Prostate gland (tissue), 2 donors: Measurements from ENCODE around the gene DCLK2. TPM values are rescaled to one million over a fixed set of nuclear protein-coding genes. Genes with fewer than 3 reads are reported as not detected.
A peak's percentile ranks its signal among the peaks of the same experiment; 100 is the strongest.

Experiments
- DNase-seq: peaks from one replicate; pipeline ENCODE4 v3.0.0-alpha.2; 2019; ENCODE audit warnings: low spot score
- H3K27ac ChIP-seq, 2 donors: fragments of 200-600 bp; sonication (generic); 2 replicates each; pipeline ENCODE4 v1.5.1; 2017 to 2019
- H3K27me3 ChIP-seq: fragments of 200-600 bp; sonication (generic); replicated peaks from 2 replicates; pipeline ENCODE4 v1.5.1; 2019; ENCODE audit not compliant: insufficient read depth
- H3K36me3 ChIP-seq, 2 donors: fragments of 200-600 bp; sonication (generic); 1 replicate in 1 of 2; 2 replicates in 1 of 2; pipeline versions ENCODE4 v1.5.1 to v1.8.1; 2017 to 2019
- H3K4me1 ChIP-seq: fragments of 200-600 bp; sonication (generic); replicated peaks from 2 replicates; pipeline ENCODE4 v1.5.1; 2019
- H3K4me3 ChIP-seq, 2 donors: fragments of 200-600 bp; sonication (generic); 2 replicates each; pipeline ENCODE4 v1.5.1; 2017 to 2019
- H3K9me3 ChIP-seq: fragments of 200-600 bp; sonication (generic); 2 replicates; pipeline ENCODE4 v1.5.1; 2017
- POLR2A ChIP-seq: fragments of 450-650 bp; IDR thresholded peaks from one replicate; pipeline ENCODE4 v1.6.1; 2016; ENCODE audit warnings: antibody characterized with exemption, mild to moderate bottlenecking
- POLR2AphosphoS5 ChIP-seq: sonication (generic); formaldehyde crosslinking; IDR thresholded peaks from one replicate; pipeline ENCODE4 v1.6.1; 2017; ENCODE audit warnings: antibody characterized with exemption
- WGBS: methylation state at CpG from one replicate; pipeline ENCODE4 v1.1.5; 2018; 5-methylcytosine and 5-hydroxymethylcytosine counted together
- intact Hi-C: fragments of 100-400 bp; cut with DNase I; formaldehyde crosslinking; loops from one replicate; pipeline ENCODE4 v1.14.2; 2022
- total RNA-seq, 2 donors: library from RNA; depleted of rRNA; stranded (reverse); fragments of >200 nt; gene quantifications; one replicate each; pipeline ENCODE4 v1.1.0, GENCODE V29; 2016
- TF ChIP-seq, protein P1 (sequence below), 4 experiments: fragments of 200-600 bp in 2 of 4; fragments of 450-650 bp in 2 of 4; sonication (generic) in 2 of 4; IDR thresholded peaks; 1 replicate in 3 of 4; 2 replicates in 1 of 4; pipeline ENCODE4 v1.5.1; 2016 to 2019; ENCODE audit warnings: antibody characterized with exemption in 4 of 4, mild to moderate bottlenecking in 2 of 4, moderate library complexity in 2 of 4

The DCLK2 gene
- total RNA-seq, 2 donors from 2014 or later = 3.3 to 18.6 TPM

DNA sequence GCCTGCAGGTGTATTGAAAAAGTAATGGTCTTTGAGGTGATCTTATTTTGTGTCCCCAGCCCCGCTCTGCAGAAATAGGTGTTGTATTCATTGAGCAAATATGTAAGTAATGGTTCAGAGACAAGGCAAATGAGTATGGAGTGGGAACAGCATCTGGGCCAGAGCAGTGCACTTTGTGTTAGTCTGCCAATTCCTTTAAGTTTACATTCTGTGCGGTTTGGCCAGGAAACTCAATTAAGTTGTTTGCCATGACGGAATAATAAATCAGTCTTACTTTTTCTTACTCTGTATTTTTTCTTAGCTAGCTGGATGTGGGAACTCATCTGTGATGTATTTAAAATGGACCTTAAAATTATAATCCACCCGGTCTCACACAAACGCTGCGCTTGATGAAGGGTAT, 12.6 kb downstream of the DCLK2 start:
- peak; percentile 45 for DNase-seq
- Histone ChIP-seq H3K4me1 (no peaks in the 10 kb centered on the region), H3K9me3 (no peaks in the 10 kb centered on the region), H3K27ac (no peak overlapping the region), H3K36me3 (no peaks in the 10 kb centered on the region), H3K27me3 (no peaks in the 10 kb centered on the region), H3K4me3 (no peak overlapping the region)
- TF ChIP-seq, protein P1, sequence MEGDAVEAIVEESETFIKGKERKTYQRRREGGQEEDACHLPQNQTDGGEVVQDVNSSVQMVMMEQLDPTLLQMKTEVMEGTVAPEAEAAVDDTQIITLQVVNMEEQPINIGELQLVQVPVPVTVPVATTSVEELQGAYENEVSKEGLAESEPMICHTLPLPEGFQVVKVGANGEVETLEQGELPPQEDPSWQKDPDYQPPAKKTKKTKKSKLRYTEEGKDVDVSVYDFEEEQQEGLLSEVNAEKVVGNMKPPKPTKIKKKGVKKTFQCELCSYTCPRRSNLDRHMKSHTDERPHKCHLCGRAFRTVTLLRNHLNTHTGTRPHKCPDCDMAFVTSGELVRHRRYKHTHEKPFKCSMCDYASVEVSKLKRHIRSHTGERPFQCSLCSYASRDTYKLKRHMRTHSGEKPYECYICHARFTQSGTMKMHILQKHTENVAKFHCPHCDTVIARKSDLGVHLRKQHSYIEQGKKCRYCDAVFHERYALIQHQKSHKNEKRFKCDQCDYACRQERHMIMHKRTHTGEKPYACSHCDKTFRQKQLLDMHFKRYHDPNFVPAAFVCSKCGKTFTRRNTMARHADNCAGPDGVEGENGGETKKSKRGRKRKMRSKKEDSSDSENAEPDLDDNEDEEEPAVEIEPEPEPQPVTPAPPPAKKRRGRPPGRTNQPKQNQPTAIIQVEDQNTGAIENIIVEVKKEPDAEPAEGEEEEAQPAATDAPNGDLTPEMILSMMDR (IDR thresholded peaks at IDR 0.05) = no peak
- TF ChIP-seq POLR2AphosphoS5 = peak; percentile 40
- intact Hi-C loops = no loop called here
- WGBS = 48% methylated on average over 6 of the region's 6 CpGs

DNA sequence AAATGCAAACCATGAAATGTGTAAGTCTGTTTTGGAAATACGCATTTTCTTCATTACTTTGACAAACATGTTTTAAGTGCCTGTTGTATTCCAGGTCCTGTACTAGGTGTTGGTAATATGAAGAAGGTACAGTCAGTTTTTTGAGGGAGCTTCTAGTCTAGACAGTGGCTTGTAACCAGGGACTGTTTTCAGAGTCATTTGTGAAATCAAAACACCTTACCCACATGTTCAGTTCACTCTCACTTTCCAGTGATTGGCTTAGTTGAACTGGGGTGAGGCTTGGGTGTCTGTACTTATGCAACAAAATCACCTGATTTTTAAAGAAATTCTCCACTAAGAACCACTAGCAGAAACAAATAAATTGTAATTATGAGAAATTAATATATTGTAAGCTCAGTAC, 16.4 kb downstream of the DCLK2 start:
- 100% methylated on average over 1 of the region's 1 CpG for WGBS
- intact Hi-C loops = no loop called here
- no peaks in the 10 kb centered on the region for H3K27me3 ChIP-seq

DNA sequence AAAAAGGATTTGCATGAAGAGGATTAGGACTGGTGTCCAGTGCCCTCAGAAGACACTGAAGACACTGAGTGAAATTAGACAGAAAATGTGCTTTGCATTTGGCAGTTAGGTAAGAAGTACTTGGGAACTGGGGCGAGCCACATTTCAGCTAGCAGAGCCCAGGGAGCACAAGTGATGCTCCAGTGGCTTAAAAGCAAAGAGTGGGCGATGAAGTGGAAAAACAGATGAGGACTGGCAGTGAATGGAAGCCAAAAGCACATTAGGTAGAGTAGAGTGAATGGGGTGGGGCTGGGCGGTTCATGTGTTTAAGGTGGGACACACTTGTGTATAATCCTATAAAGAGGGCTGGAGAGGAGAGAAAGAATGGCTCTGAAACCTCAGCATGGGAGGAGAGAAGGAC, 18.4 kb downstream of the DCLK2 start:
- intact Hi-C loops = no loop called here
- 91% methylated on average over 3 of the region's 3 CpGs for WGBS

More for the DNA sequence above, 16.4 kb downstream of the DCLK2 start:
- TF ChIP-seq POLR2AphosphoS5 = no peak
- Histone ChIP-seq H3K4me1 (no peaks in the 10 kb centered on the region), H3K27ac (no peak overlapping the region), H3K36me3 (no peaks in the 10 kb centered on the region), H3K9me3 (no peaks in the 10 kb centered on the region), H3K4me3 (no peak overlapping the region)
- no peak for DNase-seq

DNA sequence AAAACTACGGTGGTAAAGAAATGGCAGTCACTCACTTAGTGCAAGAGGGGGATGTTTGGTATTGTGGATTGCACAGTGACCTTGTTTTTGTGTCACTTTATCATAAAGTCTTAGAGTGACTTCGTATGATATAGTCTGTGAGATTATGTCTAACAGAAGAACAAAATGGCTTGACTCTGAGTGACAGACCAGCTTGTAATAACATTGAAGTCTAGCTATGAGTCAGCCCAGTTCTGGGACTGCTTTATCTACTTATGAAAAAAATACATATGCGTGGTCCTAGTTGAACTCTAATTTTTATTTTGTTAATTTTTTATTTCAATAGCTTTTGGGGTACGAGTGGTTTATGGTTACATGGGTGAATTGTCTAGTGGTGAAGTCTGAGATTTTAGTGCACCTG, 20.0 kb downstream of the DCLK2 start:
- TF ChIP-seq, protein P1 (IDR thresholded peaks at IDR 0.05) = no peak
- TF ChIP-seq POLR2AphosphoS5 (no peak), POLR2A (no peak)
- intact Hi-C loops = no loop called here
- Histone ChIP-seq H3K36me3 (no peaks in the 10 kb centered on the region), H3K4me3 (no peak overlapping the region), H3K4me1 (no peaks in the 10 kb centered on the region), H3K27ac (no peak overlapping the region), H3K9me3 (no peaks in the 10 kb centered on the region), H3K27me3 (no peaks in the 10 kb centered on the region)
- 83% methylated on average over 4 of the region's 4 CpGs for WGBS
- no peak for DNase-seq

More for the DNA sequence above, 18.4 kb downstream of the DCLK2 start:
- no peak overlapping the region for H3K27ac ChIP-seq
- H3K4me3 ChIP-seq = no peak overlapping the region
- TF ChIP-seq, protein P1 (IDR thresholded peaks at IDR 0.05) = no peak
- TF ChIP-seq POLR2AphosphoS5 = no peak
- TF ChIP-seq POLR2A = no peak
- H3K9me3 ChIP-seq = no peaks in the 10 kb centered on the region
- no peaks in the 10 kb centered on the region for H3K36me3 ChIP-seq
- H3K4me1 ChIP-seq = no peaks in the 10 kb centered on the region
- no peak for DNase-seq
- no peaks in the 10 kb centered on the region for H3K27me3 ChIP-seq

DNA sequence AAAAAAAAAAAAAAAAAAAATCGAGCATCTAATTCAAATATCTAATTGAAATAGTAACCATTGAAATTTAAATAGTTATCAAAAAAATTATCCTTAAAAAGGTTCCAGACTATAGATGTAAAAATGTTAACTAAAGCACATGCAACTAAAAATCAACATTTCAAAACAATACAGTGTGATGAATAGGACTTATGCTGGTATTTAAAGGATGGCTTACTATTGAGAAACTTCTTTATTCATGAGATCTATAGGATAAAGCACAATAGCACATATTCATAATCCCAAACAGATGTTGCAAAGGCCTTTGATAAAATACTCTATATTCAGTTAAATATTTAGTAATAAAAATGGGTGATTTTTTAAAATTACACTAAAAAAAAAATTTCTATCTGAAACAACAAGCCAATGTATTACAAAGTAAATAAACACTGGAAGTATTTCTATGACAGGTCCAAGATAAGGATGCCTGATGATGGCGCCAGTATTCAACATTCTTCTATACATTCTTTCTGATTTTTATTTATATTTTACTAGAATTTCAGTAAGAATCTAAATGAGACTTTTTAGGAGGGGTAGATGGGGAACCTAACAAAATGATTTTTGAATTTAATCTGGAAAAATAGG, 26.3 kb downstream of the DCLK2 start:
- Histone ChIP-seq H3K36me3 (no peaks in the 10 kb centered on the region), H3K4me3 (no peak overlapping the region), H3K9me3 (no peaks in the 10 kb centered on the region), H3K27me3 (no peaks in the 10 kb centered on the region), H3K4me1 (no peaks in the 10 kb centered on the region), H3K27ac (no peak overlapping the region)
- intact Hi-C loops = no loop called here
- TF ChIP-seq POLR2A (no peak), POLR2AphosphoS5 (no peak)
- TF ChIP-seq, protein P1 (IDR thresholded peaks at IDR 0.05) = no peak
- no peak for DNase-seq
- 91% methylated on average over 2 of the region's 2 CpGs for WGBS
